ENCODE measurements around the gene CYP2A7.
A peak's percentile ranks its signal among the peaks of the same experiment; 100 is the strongest.
"Not testable (repeated sequence)": the region's sequence is repeated elsewhere in the genome, so short reads cannot be mapped to it uniquely, and the experiment has no call there.

The CYP2A7 gene

GRCh38 chr19:40882062-40882461 lies at the start of gene CYP2A7:
TSS of gene CYP2A7 (minus strand) at chr19:40882231. CDS start at chr19:40882210, 21 bp downstream.
- not testable (repeated sequence) for H3K27ac ChIP-seq

GRCh38 chr19:40930799-40931198 lies 48.8 kb upstream of the CYP2A7 start:
- not testable (repeated sequence) for H3K27ac ChIP-seq

GRCh38 chr19:40929942-40930341 lies 47.9 kb upstream of the CYP2A7 start:
- H3K27ac ChIP-seq, result not testable (repeated sequence)

GRCh38 chr19:40928850-40929249 lies 46.8 kb upstream of the CYP2A7 start:
- no peak overlapping the region for H3K27ac ChIP-seq
- TF ChIP-seq ZFX (IDR thresholded peaks at IDR 0.05; ENCODE audit: borderline replicate concordance), result no peak
- no peak for TF ChIP-seq CTCF (IDR thresholded peaks at IDR 0.05)

- TF ChIP-seq ZFX (IDR thresholded peaks at IDR 0.05; ENCODE audit: borderline replicate concordance), result no peak
- no peak for TF ChIP-seq CTCF (IDR thresholded peaks at IDR 0.05)
- no peak overlapping the region for H3K27ac ChIP-seq
Measured at GRCh38 chr19:40927567-40927966, 45.5 kb upstream of the CYP2A7 start.

- not testable (repeated sequence) for H3K27ac ChIP-seq
Measured at GRCh38 chr19:40926276-40926675, 44.2 kb upstream of the CYP2A7 start.

- no peak overlapping the region for H3K27ac ChIP-seq
- TF ChIP-seq ZFX (IDR thresholded peaks at IDR 0.05; ENCODE audit: borderline replicate concordance) (no peak), CTCF (IDR thresholded peaks at IDR 0.05) (no peak)
Measured at GRCh38 chr19:40923934-40924391, 41.9 kb upstream of the CYP2A7 start.

GRCh38 chr19:40922237-40923160 lies 40.5 kb upstream of the CYP2A7 start:
- H3K27ac ChIP-seq, result not testable (repeated sequence)

- TF ChIP-seq CTCF (IDR thresholded peaks at IDR 0.05) (no peak), ZFX (IDR thresholded peaks at IDR 0.05; ENCODE audit: borderline replicate concordance) (no peak)
- peak overlapping the region; percentile 25; the same call in 1 of the 2 replicates for H3K27ac ChIP-seq
Measured at GRCh38 chr19:40921005-40921897, 39.2 kb upstream of the CYP2A7 start.
